ENCODE results near the gene ZKSCAN5.

ZKSCAN5 gene

GRCh38 chr7:99504603-99505323 lies at the start of gene ZKSCAN5:
ZKSCAN5 (plus strand) TSS chr7:99504662; CDS start chr7:99506045, 1,383 bp downstream.
- DNase-seq (ENCODE audit: low spot score), result peak; percentile 93

- no peak for DNase-seq (ENCODE audit: low spot score)
Observed at GRCh38 chr7:99455874-99456273, 48.6 kb upstream of the ZKSCAN5 start.

GRCh38 chr7:99456288-99456687 lies 48.2 kb upstream of the ZKSCAN5 start:
- no peak for DNase-seq (ENCODE audit: low spot score)

- DNase-seq (ENCODE audit: low spot score), result no peak
Observed at GRCh38 chr7:99457050-99457649, 47.3 kb upstream of the ZKSCAN5 start.

GRCh38 chr7:99457650-99458493 lies 46.6 kb upstream of the ZKSCAN5 start:
- DNase-seq (ENCODE audit: low spot score), result no peak

GRCh38 chr7:99459087-99459486 lies 45.4 kb upstream of the ZKSCAN5 start:
- DNase-seq (ENCODE audit: low spot score), result no peak

GRCh38 chr7:99460651-99461050 lies 43.8 kb upstream of the ZKSCAN5 start:
- no peak for DNase-seq (ENCODE audit: low spot score)

GRCh38 chr7:99461221-99461620 lies 43.2 kb upstream of the ZKSCAN5 start:
- DNase-seq (ENCODE audit: low spot score), result no peak

- no peak for DNase-seq (ENCODE audit: low spot score)
Observed at GRCh38 chr7:99465421-99465768, 39.1 kb upstream of the ZKSCAN5 start.

GRCh38 chr7:99468336-99468918 lies 36.0 kb upstream of the ZKSCAN5 start:
- no peak for DNase-seq (ENCODE audit: low spot score)

GRCh38 chr7:99469381-99470065 lies 34.9 kb upstream of the ZKSCAN5 start:
- no peak for DNase-seq (ENCODE audit: low spot score)

- peak; percentile 99 for DNase-seq (ENCODE audit: low spot score)
Observed at GRCh38 chr7:99472561-99473314, 31.7 kb upstream of the ZKSCAN5 start, which contains the start of gene ZNF789. ZNF789 (plus strand) TSS chr7:99472890; CDS start chr7:99476457, 3,567 bp downstream.

GRCh38 chr7:99473315-99473596 lies 31.2 kb upstream of the ZKSCAN5 start:
- peak; percentile 67 for DNase-seq (ENCODE audit: low spot score)

GRCh38 chr7:99476107-99476506 lies 28.4 kb upstream of the ZKSCAN5 start:
- DNase-seq (ENCODE audit: low spot score), result no peak

GRCh38 chr7:99478464-99479440 lies 25.7 kb upstream of the ZKSCAN5 start:
- DNase-seq (ENCODE audit: low spot score), result no peak

- DNase-seq (ENCODE audit: low spot score), result no peak
Observed at GRCh38 chr7:99485094-99485493, 19.4 kb upstream of the ZKSCAN5 start.

- DNase-seq (ENCODE audit: low spot score), result peak; percentile 50
Observed at GRCh38 chr7:99489235-99489634, 15.2 kb upstream of the ZKSCAN5 start.

- DNase-seq (ENCODE audit: low spot score), result peak; percentile 5
Observed at GRCh38 chr7:99490878-99491277, 13.6 kb upstream of the ZKSCAN5 start.

GRCh38 chr7:99493823-99494222 lies 10.6 kb upstream of the ZKSCAN5 start:
- peak; percentile 5 for DNase-seq (ENCODE audit: low spot score)
